MM.1S (cell line): ENCODE measurements around the gene PNPLA3.

Source experiments
- DNase-seq: peaks from one replicate; pipeline ENCODE4 v3.0.0-alpha.2; 2015
- H2AFZ ChIP-seq: fragments of 300-600 bp; sonication (generic); 2 replicates; pipeline ENCODE4 v1.6.0; 2016; ENCODE audit warnings: antibody characterized with exemption, low read length
- H3F3A ChIP-seq: fragments of 300-600 bp; sonication (generic); 2 replicates; pipeline ENCODE4 v1.6.1; 2016; ENCODE audit warnings: mild to moderate bottlenecking, antibody characterized with exemption, low read length, moderate library complexity, mixed read lengths; ENCODE audit not compliant: insufficient read depth
- H3K27ac ChIP-seq: fragments of 300-600 bp; sonication (generic); 2 replicates; pipeline ENCODE4 v1.5.1; 2016; ENCODE audit warnings: mild to moderate bottlenecking, low read length
- H3K27me3 ChIP-seq: fragments of 300-600 bp; sonication (generic); replicated peaks from 2 replicates; pipeline ENCODE4 v1.6.0; 2016; ENCODE audit warnings: low read length; ENCODE audit not compliant: insufficient read depth
- H3K36me3 ChIP-seq: fragments of 300-600 bp; sonication (generic); replicated peaks from 2 replicates; pipeline ENCODE4 v1.6.1; 2016; ENCODE audit warnings: mild to moderate bottlenecking, low read length, mixed read lengths; ENCODE audit not compliant: insufficient read depth
- H3K4me1 ChIP-seq: fragments of 300-600 bp; sonication (generic); 2 replicates; pipeline ENCODE4 v1.6.1; 2016; ENCODE audit warnings: low read length, mixed read lengths
- H3K4me2 ChIP-seq: fragments of 300-600 bp; sonication (generic); 2 replicates; pipeline ENCODE4 v1.6.0; 2016; ENCODE audit warnings: low read depth, low read length
- H3K4me3 ChIP-seq: fragments of 300-600 bp; sonication (generic); 2 replicates; pipeline ENCODE4 v1.5.1; 2016; ENCODE audit warnings: low read length, mixed read lengths
- H3K79me2 ChIP-seq: fragments of 300-600 bp; sonication (generic); 2 replicates; pipeline ENCODE4 v1.6.1; 2016; ENCODE audit warnings: mixed run types, low read length, mixed read lengths
- H3K9ac ChIP-seq: fragments of 300-600 bp; sonication (generic); 2 replicates; pipeline ENCODE4 v1.6.1; 2016; ENCODE audit warnings: low read length, mixed read lengths
- H3K9me2 ChIP-seq: fragments of 300-600 bp; sonication (generic); replicated peaks from 2 replicates; pipeline ENCODE4 v1.6.1; 2016; ENCODE audit warnings: mild to moderate bottlenecking, low read length, mixed read lengths; ENCODE audit not compliant: insufficient read depth
- H3K9me3 ChIP-seq: fragments of 300-600 bp; sonication (generic); replicated peaks from 2 replicates; pipeline ENCODE4 v1.6.1; 2016; ENCODE audit warnings: mild to moderate bottlenecking, low read length, mixed read lengths; ENCODE audit not compliant: insufficient read depth
- H4K20me1 ChIP-seq: fragments of 300-600 bp; sonication (generic); 2 replicates; pipeline ENCODE4 v1.6.1; 2016; ENCODE audit warnings: mild to moderate bottlenecking, low read length, moderate library complexity, mixed read lengths; ENCODE audit not compliant: insufficient read depth
- CTCF ChIP-seq: fragments of 300-600 bp; sonication (generic); IDR thresholded peaks from 2 replicates; pipeline ENCODE4 v1.5.1; 2016; ENCODE audit warnings: antibody characterized with exemption, low read length, mixed read lengths
- EZH2 ChIP-seq: fragments of 300-600 bp; sonication (generic); optimal IDR thresholded peaks from 2 replicates; pipeline ENCODE3; 2017; ENCODE audit warnings: low read depth, mild to moderate bottlenecking, antibody characterized with exemption, low read length, mixed read lengths
- EZH2phosphoT487 ChIP-seq: fragments of 300-600 bp; sonication (generic); IDR thresholded peaks from 2 replicates; pipeline ENCODE4 v1.6.1; 2018; ENCODE audit warnings: antibody characterized with exemption, low read length

PNPLA3 gene

DNA sequence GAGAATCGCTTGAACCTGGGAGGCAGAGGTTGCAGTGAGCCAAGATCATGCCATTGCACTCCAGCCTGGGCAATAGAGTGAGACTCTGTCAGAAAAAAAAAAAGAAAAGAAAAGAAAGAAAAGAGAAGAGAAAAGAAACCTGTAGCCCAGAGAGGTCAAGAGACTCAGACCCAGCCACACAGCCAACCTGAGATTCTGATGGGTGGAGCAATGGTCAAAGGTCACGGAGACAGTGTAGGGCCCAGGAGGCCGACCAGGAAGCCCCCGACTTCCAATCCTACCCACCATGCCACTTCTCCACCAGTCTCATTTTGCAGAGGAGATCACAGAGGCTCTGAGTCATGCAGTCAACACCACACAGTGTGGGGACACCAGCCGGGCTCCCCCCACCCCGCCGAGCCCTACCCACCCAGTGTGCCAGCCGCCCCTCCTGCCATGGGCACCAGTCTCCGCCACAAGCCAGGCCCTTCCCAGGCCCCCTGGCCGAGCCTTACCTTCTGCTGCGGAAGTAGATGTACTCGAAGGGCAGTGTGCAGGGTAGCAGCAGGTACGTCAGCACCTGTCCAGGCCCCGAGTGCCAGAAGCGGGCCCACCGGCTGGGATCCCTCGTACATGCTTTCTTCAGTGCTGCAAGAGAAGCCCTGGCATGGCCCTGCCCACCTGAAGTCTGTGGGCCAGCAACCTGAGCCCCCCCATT, 39.7 kb upstream of the PNPLA3 start:
- H3K9me2 ChIP-seq, result no peaks in the 10 kb centered on the region
- H3K27ac ChIP-seq, result no peak overlapping the region
- H3K27me3 ChIP-seq, result peaks cover 64% of the 10 kb centered on the region
- no peaks in the 10 kb centered on the region for H3K9me3 ChIP-seq
- TF ChIP-seq EZH2, result no peak
- TF ChIP-seq EZH2phosphoT487, result no peak
- no peak for TF ChIP-seq CTCF
- no peaks in the 10 kb centered on the region for H3K36me3 ChIP-seq
- no peak overlapping the region for H3K4me3 ChIP-seq
- H3K9ac ChIP-seq, result no peak overlapping the region
- H3K4me2 ChIP-seq, result no peak overlapping the region
- no peak for DNase-seq
- no peaks in the 10 kb centered on the region; the same call in 1 of the 2 replicates for H3F3A ChIP-seq
- H4K20me1 ChIP-seq, result no peaks in the 10 kb centered on the region
- no peak overlapping the region for H2AFZ ChIP-seq
- no peaks in the 10 kb centered on the region for H3K79me2 ChIP-seq
- peaks cover 7% of the 10 kb centered on the region; the same call in 1 of the 2 replicates for H3K4me1 ChIP-seq

DNA sequence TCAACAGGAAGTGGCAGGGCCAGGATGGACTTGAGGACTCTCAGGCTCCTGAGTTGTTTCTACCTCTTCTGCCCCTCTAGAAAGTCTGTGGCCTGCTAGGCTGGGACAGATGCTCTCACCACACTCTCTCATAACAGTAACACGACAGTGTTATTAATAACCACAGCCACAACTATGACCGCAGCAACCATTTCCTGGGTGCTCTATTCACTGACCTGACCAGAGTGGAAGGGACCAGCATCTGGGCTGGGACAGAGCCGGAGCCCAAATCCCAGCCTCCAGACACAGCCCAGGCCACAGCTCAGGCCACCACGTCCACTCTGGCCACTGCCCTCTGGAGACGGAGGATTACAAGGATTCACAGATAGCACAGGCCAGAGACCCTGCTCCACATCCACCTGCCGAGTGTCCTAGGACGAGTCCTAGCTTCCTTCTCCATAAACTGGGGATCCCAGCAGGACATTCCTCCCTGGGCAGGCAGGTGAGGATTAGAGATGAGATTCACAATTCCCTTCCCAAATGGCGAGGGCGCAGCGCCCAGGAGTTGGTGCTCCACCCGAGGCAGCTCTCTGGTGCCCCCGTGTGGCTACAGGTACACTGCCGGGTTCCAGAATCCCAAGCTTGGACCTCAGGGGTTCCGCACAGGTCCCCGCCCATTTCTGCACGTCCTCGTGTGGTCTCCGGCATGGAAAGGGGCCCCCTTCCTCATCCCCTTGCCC, 38.8 kb upstream of the PNPLA3 start:
- H3K27me3 ChIP-seq, result peaks cover 64% of the 10 kb centered on the region
- H3K9ac ChIP-seq, result no peak overlapping the region
- DNase-seq, result peak; percentile 45

DNA sequence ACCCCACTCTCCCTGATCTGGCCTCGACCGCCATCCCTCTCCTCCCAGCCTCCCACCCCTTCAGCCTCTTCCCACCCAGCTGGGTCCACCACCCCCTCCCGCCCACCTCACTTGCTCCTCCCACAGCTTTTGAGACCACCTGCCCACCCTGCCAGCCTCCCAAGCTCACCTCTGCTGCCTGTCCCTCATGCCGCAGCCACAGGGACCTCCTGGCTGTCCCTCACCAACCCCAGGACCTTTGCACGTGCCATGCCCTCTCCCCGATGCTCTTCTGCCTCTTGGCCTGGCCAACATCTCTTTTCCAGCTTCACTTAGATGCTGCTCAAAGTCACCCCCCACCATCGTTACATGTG, 38.3 kb upstream of the PNPLA3 start:
- Histone ChIP-seq H4K20me1 (no peaks in the 10 kb centered on the region), H3K9ac (no peak overlapping the region), H3K4me1 (peaks cover 7% of the 10 kb centered on the region; the same call in 1 of the 2 replicates), H3K9me2 (no peaks in the 10 kb centered on the region), H3K4me3 (no peak overlapping the region), H3K9me3 (no peaks in the 10 kb centered on the region), H3K79me2 (no peaks in the 10 kb centered on the region), H3F3A (no peaks in the 10 kb centered on the region; the same call in 1 of the 2 replicates), H3K27me3 (peaks cover 64% of the 10 kb centered on the region), H2AFZ (no peak overlapping the region), H3K4me2 (no peak overlapping the region), H3K27ac (no peak overlapping the region), H3K36me3 (no peaks in the 10 kb centered on the region)
- DNase-seq, result no peak
- TF ChIP-seq EZH2 (no peak), EZH2phosphoT487 (no peak), CTCF (no peak)

More for the DNA sequence above, 38.8 kb upstream of the PNPLA3 start:
- H3K27ac ChIP-seq, result no peak overlapping the region
- no peaks in the 10 kb centered on the region; the same call in 1 of the 2 replicates for H3F3A ChIP-seq
- 0 out of 2 replicates have a peak overlapping the region, but pooled peaks have one; percentile 14 for H2AFZ ChIP-seq
- H3K4me1 ChIP-seq, result peaks cover 7% of the 10 kb centered on the region; the same call in 1 of the 2 replicates
- H3K79me2 ChIP-seq, result no peaks in the 10 kb centered on the region
- no peaks in the 10 kb centered on the region for H3K9me3 ChIP-seq
- H3K36me3 ChIP-seq, result no peaks in the 10 kb centered on the region
- TF ChIP-seq EZH2 (no peak), CTCF (peak; percentile 82)
- no peaks in the 10 kb centered on the region for H4K20me1 ChIP-seq
- peak overlapping the region; percentile 56; the same call in 1 of the 2 replicates for H3K4me2 ChIP-seq
- no peaks in the 10 kb centered on the region for H3K9me2 ChIP-seq
- H3K4me3 ChIP-seq, result no peak overlapping the region; the same call in 1 of the 2 replicates
